Measurements from ENCODE around the gene RREB1. TPM values are rescaled to one million over a fixed set of nuclear protein-coding genes. Genes with fewer than 3 reads are reported as not detected.

Gene RREB1
- total RNA-seq, 3 donors from 2014 or later: 64.9 to 85.9 (median 74.7) TPM

- no peak for TF ChIP-seq CTCF (IDR thresholded peaks at IDR 0.05)
- peak; percentile 43 for ATAC-seq
- peak; percentile 58 to 83 (median 76) for DNase-seq
- H3K36me3 ChIP-seq (ENCODE audit: low read depth): no peaks in the 10 kb centered on the region
- H3K9me3 ChIP-seq: no peaks in the 10 kb centered on the region
- intact Hi-C loops (cut with DNase I, micrococcal nuclease): no loop called here
- peaks cover 3% of the 10 kb centered on the region for H3K4me1 ChIP-seq (ENCODE audit: low read depth)
- H3K4me3 ChIP-seq: peak overlapping the region; percentile 85
These were observed 796 bp upstream of the RREB1 start for GRCh38 chr6:7106752-7107577.

GRCh38 chr6:7108196-7108963 is 619 bp downstream of the RREB1 start:
- no peaks in the 10 kb centered on the region for H3K36me3 ChIP-seq (ENCODE audit: low read depth)
- H3K4me1 ChIP-seq (ENCODE audit: low read depth): peaks cover 16% of the 10 kb centered on the region
- intact Hi-C loops (cut with DNase I, micrococcal nuclease): no loop called here
- H3K9me3 ChIP-seq: no peaks in the 10 kb centered on the region
- DNase-seq (peak; percentile 74 to 78 (median 77)), ATAC-seq (peak; percentile 39)
- H3K4me3 ChIP-seq: peak overlapping the region; percentile 85
- TF ChIP-seq CTCF (IDR thresholded peaks at IDR 0.05): no peak

GRCh38 chr6:7108964-7109836 is 1.4 kb downstream of the RREB1 start:
- intact Hi-C loops (cut with DNase I, micrococcal nuclease): no loop called here
- no peaks in the 10 kb centered on the region for H3K36me3 ChIP-seq (ENCODE audit: low read depth)
- ATAC-seq: peak; percentile 31
- H3K9me3 ChIP-seq: no peaks in the 10 kb centered on the region
- DNase-seq: peak; percentile 69 to 73 (median 70)
- peak overlapping the region; percentile 85 for H3K4me3 ChIP-seq
- no peak for TF ChIP-seq CTCF (IDR thresholded peaks at IDR 0.05)
- H3K4me1 ChIP-seq (ENCODE audit: low read depth): peaks cover 23% of the 10 kb centered on the region

GRCh38 chr6:7110092-7110792 is 2.5 kb downstream of the RREB1 start:
- H3K9me3 ChIP-seq: no peaks in the 10 kb centered on the region
- ATAC-seq: no peak
- no peak for DNase-seq
- H3K4me1 ChIP-seq (ENCODE audit: low read depth): peaks cover 32% of the 10 kb centered on the region
- no peaks in the 10 kb centered on the region for H3K36me3 ChIP-seq (ENCODE audit: low read depth)
- no peak overlapping the region for H3K4me3 ChIP-seq
- no peak for TF ChIP-seq CTCF (IDR thresholded peaks at IDR 0.05)
- intact Hi-C loops (cut with DNase I, micrococcal nuclease): no loop called here

All from mucosa of descending colon (tissue), 3 donors.